Progenitor cell of endocrine pancreas (in vitro differentiated cells): Measurements from ENCODE around the gene PRKCH. TPM values are rescaled to one million over a fixed set of nuclear protein-coding genes. Genes with fewer than 3 reads are reported as not detected.

Source experiments
- DNase-seq: peaks from one replicate; pipeline ENCODE4 v3.0.0; 2021; ENCODE audit warnings: low spot score; ENCODE audit not compliant: unreplicated experiment
- H3K27ac Mint-ChIP-seq: 2 replicates; pipeline ENCODE4 v1.8.0; 2021; ENCODE audit warnings: mild to moderate bottlenecking, moderate library complexity, mixed read lengths
- H3K27me3 Mint-ChIP-seq: 2 replicates; pipeline ENCODE4 v1.8.0; 2021; ENCODE audit warnings: mixed read lengths
- H3K36me3 Mint-ChIP-seq: 2 replicates; pipeline ENCODE4 v1.8.0; 2022; ENCODE audit warnings: mixed read lengths; ENCODE audit not compliant: insufficient read depth
- H3K4me1 Mint-ChIP-seq: 2 replicates; pipeline ENCODE4 v1.8.0; 2021; ENCODE audit warnings: low read depth, mixed read lengths
- H3K4me3 Mint-ChIP-seq: 2 replicates; pipeline ENCODE4 v1.8.0; 2021; ENCODE audit warnings: low read depth, mild to moderate bottlenecking, moderate library complexity, mixed read lengths
- H3K9me3 Mint-ChIP-seq: 2 replicates; pipeline ENCODE4 v1.8.0; 2021; ENCODE audit warnings: low read depth, mixed read lengths
- CTCF ChIP-seq: fragments of 200-600 bp; sonication (generic); IDR thresholded peaks from one replicate; pipeline ENCODE4 v1.5.0; 2021; ENCODE audit warnings: antibody characterized with exemption, mild to moderate bottlenecking; ENCODE audit not compliant: unreplicated experiment
- total RNA-seq: library from RNA; stranded (reverse); gene quantifications from 2 replicates; pipeline ENCODE4 v1.2.1, GENCODE V29; 2021

Gene PRKCH
- total RNA-seq, 1 donor from 2014 or later, result 4.5 TPM

DNA sequence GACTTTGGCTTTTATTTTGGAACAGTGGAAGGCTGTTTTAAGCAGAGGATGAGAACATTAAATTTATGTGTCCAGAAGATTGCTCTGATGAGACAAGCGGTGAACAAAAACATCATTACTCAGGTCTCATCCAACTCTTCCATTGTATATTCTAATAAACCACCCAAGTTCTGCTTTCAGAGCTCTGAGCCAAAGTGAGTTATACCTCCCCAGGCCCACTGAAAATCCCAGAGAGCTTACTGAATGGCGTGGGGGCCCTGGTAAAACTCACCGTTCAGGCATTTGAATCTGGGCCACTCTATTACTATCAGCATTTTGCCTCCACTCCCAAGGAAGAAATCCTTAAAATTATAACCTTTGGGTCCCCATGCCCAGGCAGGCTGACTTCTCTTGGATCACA is 251.9 kb downstream of the PRKCH start:
- Mint-ChIP-seq H3K4me3 (no peak overlapping the region), H3K27me3 (peaks cover 37% of the 10 kb centered on the region), H3K9me3 (no peaks in the 10 kb centered on the region), H3K36me3 (no peaks in the 10 kb centered on the region), H3K27ac (no peak overlapping the region), H3K4me1 (peaks cover 3% of the 10 kb centered on the region)
- TF ChIP-seq CTCF, result no peak
- no peak for DNase-seq

GRCh38 chr14:61573748-61574513 is 252.6 kb downstream of the PRKCH start:
- TF ChIP-seq CTCF, result no peak
- DNase-seq, result no peak
- Mint-ChIP-seq H3K27ac (no peak overlapping the region), H3K4me3 (no peak overlapping the region), H3K4me1 (peaks cover 1% of the 10 kb centered on the region), H3K27me3 (peaks cover 36% of the 10 kb centered on the region), H3K36me3 (no peaks in the 10 kb centered on the region), H3K9me3 (no peaks in the 10 kb centered on the region)

DNA sequence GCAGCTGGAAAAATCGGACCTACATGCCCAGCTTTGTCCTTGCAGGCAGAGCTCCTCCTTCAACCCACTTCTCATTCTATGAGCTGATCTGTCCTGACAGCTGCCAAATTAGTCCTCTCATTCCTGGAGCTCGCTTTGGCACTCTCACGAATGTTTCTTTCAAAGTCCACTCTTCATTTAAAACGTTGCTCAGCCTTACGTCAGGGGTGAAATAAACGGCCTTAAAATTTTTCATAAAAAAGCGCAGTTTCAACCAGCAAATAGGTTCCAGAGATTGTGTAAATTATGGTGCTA is 253.1 kb downstream of the PRKCH start:
- no peaks in the 10 kb centered on the region for H3K36me3 Mint-ChIP-seq
- no peak overlapping the region for H3K4me3 Mint-ChIP-seq
- no peak for DNase-seq
- H3K4me1 Mint-ChIP-seq, result peaks cover 1% of the 10 kb centered on the region
- peaks cover 31% of the 10 kb centered on the region for H3K27me3 Mint-ChIP-seq
- H3K9me3 Mint-ChIP-seq, result no peaks in the 10 kb centered on the region
- H3K27ac Mint-ChIP-seq, result no peak overlapping the region
- TF ChIP-seq CTCF, result no peak

DNA sequence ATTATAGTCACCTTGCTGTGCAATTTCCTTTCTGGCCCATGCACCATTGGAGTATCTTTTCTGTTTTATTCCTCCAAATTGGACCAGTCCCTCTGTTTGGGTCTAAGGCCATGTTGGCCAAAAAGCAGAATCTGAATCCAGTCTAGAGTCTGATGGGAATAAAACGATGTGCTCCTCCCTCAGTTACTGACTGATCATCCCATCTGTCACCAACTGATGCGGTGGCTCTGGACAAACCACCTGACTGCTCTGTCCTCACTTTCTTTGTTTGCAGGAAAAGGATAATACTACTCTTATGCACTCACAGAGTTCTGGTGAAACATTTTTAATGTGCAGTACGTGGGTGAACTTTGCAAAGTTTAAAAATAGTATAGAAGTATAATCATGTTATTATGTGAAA is 253.7 kb downstream of the PRKCH start:
- no peak for TF ChIP-seq CTCF
- no peaks in the 10 kb centered on the region for H3K36me3 Mint-ChIP-seq
- no peak overlapping the region for H3K27ac Mint-ChIP-seq

GRCh38 chr14:61575551-61576150 is 254.3 kb downstream of the PRKCH start:
- Mint-ChIP-seq H3K36me3 (no peaks in the 10 kb centered on the region), H3K4me1 (peaks cover 1% of the 10 kb centered on the region), H3K27ac (no peak overlapping the region), H3K27me3 (peaks cover 19% of the 10 kb centered on the region), H3K4me3 (no peak overlapping the region), H3K9me3 (no peaks in the 10 kb centered on the region)
- no peak for DNase-seq
- no peak for TF ChIP-seq CTCF

More for the DNA sequence above, 253.7 kb downstream of the PRKCH start:
- H3K9me3 Mint-ChIP-seq, result no peaks in the 10 kb centered on the region
- H3K27me3 Mint-ChIP-seq, result peaks cover 25% of the 10 kb centered on the region
- no peak for DNase-seq
- no peak overlapping the region for H3K4me3 Mint-ChIP-seq
- peaks cover 1% of the 10 kb centered on the region for H3K4me1 Mint-ChIP-seq
